Retinal pigment epithelial cell (primary cell): ENCODE data around the gene PIWIL1.

ENCODE experiments used
- DNase-seq: peaks from one replicate; pipeline ENCODE4 v3.0.0-alpha.2; 2010; ENCODE audit warnings: low read depth
- H3K4me3 ChIP-seq: 2 replicates; pipeline ENCODE4 v1.5.1; 2011; ENCODE audit warnings: mild to moderate bottlenecking, low read length, control low read depth, moderate library complexity
- CTCF ChIP-seq: conservative IDR thresholded peaks from 2 replicates; pipeline ENCODE4 v1.5.1; 2011; ENCODE audit warnings: low read depth, low read length, control low read depth, inconsistent platforms

The PIWIL1 gene

DNA sequence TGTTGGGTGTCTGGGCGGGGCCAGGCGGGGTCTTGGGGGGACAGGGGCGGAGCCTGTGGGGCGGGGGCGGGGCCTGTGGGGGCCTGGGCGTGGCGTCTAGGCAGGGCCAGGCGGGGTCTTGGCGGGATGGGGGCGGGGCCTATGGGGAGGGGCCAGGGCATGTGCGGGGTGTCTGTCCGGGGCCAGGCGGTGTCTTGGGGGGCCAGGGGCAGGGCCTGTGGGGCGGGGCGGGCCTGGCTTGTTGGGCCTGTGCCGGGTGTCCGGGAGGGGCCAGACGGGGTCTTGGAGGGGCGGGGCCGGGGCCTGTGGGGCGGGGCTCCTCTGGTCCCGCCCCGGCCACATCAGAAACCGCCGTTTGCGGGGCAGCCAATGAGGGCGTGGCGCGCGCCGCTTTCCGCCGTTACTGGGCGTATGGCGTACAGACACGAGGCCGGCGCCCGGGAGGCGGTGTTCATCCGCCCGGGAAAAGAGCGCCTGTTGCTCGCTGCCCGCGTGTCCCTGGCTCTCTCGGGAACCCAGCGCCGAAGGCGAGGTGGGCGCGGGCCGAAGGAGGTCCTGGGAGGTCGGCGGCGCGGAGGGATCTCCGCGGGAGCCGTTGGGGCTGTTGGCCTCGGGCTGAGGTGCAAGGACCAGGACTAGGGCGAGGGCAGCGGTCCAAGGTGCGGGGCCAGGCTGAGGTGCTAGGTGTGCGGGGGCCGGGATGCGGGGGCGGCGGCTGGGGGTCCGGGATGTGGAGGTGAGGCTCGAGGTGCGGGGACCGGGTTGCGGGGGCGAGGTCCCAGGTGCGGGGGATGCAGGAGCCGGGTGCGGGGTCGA is at the start of gene PIWIL1:
Gene PIWIL1 (plus strand): TSS at position 400 of the 816 bp plus-strand sequence. CDS start 4,705 bp downstream, outside the sequence.
- no peak for DNase-seq
- no peak for TF ChIP-seq CTCF
- no peak within 1 kb of the TSS for H3K4me3 ChIP-seq

GRCh38 chr12:130288206-130288605 is 49.5 kb upstream of the PIWIL1 start:
- DNase-seq: no peak
- no peak for TF ChIP-seq CTCF

DNA sequence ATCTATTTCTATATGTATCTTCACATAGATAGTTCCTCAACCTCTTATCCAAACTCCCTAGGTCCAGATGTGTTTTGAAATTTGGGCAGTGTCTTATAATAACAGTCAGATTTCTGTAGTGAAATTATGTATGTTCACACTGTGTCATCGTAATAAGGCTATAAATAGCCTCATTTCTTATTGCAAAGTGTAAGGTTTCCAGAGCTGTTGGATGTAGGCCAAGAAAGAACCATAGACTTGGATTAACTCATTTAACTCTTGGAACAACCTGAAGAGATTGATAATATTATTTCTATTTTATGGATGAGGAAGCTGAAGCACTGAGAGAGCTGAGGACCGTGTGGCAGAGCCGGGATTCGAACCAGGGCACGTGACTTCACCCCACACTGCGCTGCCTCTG is 49.0 kb upstream of the PIWIL1 start:
- TF ChIP-seq CTCF: no peak
- no peak for DNase-seq
- no peak overlapping the region for H3K4me3 ChIP-seq

More at GRCh38 chr12:130288206-130288605, 49.5 kb upstream of the PIWIL1 start:
- H3K4me3 ChIP-seq: no peak overlapping the region

DNA sequence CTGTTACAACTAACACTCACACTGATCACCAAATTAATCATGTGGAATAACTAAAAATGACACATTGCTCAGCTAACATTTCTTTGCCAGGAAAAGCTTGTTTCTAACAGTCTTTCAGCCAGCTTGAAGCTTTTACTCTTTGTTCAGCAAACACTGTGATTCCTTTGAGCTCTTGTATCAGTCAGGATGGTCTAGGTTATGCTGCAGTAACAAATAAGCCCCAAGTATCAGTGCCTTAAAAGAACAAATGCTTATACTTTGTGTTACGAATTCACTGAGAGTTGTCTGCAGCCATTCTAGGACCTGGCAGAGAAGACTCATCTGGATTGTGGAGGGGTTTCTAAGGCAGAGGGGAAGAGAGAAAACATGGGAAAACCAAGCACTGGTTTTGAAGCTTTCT is 47.6 kb upstream of the PIWIL1 start:
- DNase-seq: no peak
- no peak overlapping the region for H3K4me3 ChIP-seq
- no peak for TF ChIP-seq CTCF

GRCh38 chr12:130298322-130299021 is 39.2 kb upstream of the PIWIL1 start:
- no peak for TF ChIP-seq CTCF
- DNase-seq: no peak
- H3K4me3 ChIP-seq: no peak overlapping the region

- TF ChIP-seq CTCF: no peak
- no peak for DNase-seq
- H3K4me3 ChIP-seq: no peak overlapping the region
These were observed 38.1 kb upstream of the PIWIL1 start for GRCh38 chr12:130299574-130299973.
